Measurements from ENCODE around the gene CA14.
A peak's percentile ranks its signal among the peaks of the same experiment; 100 is the strongest.
"Not testable (repeated sequence)": the region's sequence is repeated elsewhere in the genome, so short reads cannot be mapped to it uniquely, and the experiment has no call there.

CA14 gene

GRCh38 chr1:150236614-150237100, 20.9 kb upstream of the CA14 start:
- no peak for DNase-seq

GRCh38 chr1:150237176-150237575, 20.4 kb upstream of the CA14 start:
- not testable (repeated sequence) for DNase-seq

- no peak for DNase-seq
Observed at GRCh38 chr1:150237746-150238145, 19.8 kb upstream of the CA14 start.

DNA sequence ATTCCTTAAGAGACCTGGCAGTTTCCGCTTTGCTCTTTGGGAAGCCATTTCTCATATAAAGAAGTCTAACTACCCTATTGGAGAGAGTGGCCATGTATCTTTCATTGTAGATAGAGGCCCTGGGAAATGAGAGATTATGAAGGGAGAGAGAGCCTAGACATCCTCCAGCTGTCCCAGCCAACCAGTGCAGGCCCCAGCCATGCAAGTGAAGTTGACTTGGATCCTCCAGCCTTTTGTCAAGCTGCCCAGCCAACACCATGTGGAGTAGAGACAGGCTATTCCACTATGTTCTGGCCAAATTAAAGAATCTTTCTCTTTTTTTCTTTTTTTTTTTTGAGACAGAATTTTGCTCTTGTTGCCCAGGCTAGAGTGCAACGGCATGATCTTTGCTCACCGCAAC, 14.6 kb upstream of the CA14 start:
- no peak for DNase-seq

- no peak for DNase-seq
Observed at GRCh38 chr1:150249936-150250335, 7.6 kb upstream of the CA14 start.

- DNase-seq = no peak
Observed at GRCh38 chr1:150256198-150256553, 1.4 kb upstream of the CA14 start.

DNA sequence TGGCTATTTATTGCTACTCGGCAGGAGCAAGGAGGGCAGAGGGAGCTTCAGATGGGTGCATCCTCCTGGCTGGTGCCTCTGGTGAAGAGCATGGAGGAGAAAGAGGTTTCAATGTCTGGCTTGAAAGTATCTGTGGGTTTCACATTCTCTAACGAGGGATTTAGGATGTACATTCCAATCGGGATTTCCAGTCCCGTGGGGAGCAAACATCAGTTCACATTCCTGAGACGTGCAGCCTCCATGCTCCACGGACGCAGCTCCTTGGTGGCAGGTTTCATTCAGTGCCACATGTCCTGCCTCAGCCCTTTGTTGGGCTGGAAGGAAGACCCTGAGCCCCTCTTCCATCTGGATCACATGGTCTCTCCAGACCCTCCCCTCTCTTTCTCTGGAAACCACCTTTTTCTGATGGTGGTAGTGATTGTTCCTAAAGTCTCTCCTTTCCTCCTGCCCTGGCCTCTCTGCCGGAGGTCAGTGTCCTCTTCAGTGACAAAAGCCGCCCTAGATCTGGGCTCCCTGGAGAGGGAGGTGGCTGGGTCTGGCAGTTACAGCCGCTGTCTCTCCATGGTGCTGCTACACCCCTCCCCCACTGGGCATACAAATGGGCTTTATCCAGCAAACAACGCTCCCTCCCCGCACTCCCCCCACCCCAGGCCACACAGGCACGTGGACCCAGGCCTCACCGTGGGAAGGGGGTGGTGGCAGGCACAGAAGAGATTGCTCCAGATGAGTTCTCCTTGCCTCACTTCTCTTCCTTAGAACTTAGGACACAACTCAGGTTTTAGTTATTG, 826 bp upstream of the CA14 start:
- no peak for DNase-seq

DNA sequence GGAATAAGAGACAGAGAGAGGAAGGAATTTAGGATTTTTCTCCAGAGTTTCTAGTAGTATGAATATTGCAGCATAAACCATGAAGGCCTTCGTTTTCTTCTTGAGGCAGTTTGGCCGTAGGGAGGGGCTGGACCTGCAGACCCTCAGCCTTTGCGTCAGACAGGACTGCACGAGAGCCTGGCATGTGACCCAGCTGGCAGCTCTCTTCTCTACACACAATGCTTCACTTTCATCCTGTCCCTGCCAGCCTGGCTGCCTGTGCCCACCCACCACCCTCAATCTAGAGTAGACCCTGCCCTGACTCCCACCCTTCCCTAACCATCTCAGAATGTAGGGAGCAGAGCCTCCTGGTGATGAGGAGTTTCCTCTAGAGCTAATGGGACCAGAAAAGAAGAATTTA, 1.6 kb downstream of the CA14 start:
- DNase-seq = no peak

DNA sequence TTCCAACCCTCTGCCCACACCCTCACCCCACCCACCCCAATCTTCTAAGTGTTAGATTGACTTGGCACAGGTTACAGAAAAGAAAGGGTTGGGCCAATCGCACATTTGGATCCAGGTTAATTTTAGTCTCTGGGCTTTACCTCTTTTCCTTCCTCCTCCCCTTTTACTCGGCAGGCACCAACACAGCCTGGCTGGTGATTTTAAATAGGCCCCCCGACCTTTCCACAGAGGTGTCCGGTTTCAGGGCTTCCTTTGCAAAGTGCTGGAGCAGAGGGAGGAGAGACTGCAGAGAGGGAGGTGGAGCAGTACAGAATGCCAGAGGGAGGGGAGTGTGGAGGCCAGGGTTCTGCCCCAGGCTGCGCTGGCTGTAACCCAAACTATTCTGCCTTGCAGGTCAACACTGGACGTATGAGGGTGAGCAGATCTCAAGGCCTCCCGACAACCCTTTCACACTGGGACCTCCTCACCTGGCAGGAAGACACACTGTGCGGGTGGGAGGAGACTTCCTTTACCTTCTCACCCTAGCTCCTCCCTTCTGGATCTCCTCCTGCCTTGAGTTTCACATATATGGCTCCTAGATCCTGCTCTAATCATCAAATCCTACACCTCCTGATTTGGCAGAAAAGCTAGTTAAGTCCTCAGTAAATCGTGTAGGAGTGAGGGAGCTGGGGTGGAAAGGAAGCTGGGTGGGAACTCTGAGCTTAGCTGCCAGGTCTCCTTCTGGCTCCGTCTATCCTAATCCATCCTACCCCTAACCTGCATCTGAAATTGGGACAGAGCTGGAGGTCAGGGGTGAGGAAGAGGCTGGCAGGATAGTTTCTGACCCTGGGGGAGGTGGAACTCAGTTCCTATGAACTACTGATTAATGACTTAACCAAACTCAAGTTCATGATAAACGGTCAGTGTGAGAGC, 2.4 kb downstream of the CA14 start:
- DNase-seq = peak; percentile 55

DNA sequence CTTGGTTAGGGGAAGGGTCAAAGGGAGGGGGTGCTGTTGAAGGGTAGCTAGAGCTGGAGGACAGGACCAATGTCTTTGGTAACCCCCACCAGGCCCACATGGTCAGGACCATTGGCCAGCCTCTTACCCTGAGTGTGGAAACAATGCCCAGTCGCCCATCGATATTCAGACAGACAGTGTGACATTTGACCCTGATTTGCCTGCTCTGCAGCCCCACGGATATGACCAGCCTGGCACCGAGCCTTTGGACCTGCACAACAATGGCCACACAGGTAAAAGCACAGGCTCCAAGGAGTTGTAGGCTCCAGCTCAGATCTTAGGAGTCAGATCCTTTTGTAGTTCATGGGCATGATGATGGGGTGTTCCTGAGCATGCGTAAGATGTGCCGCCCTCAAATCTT, 3.8 kb downstream of the CA14 start:
- DNase-seq = no peak

- DNase-seq = no peak
Observed at GRCh38 chr1:150262388-150263320, 5.1 kb downstream of the CA14 start.

DNA sequence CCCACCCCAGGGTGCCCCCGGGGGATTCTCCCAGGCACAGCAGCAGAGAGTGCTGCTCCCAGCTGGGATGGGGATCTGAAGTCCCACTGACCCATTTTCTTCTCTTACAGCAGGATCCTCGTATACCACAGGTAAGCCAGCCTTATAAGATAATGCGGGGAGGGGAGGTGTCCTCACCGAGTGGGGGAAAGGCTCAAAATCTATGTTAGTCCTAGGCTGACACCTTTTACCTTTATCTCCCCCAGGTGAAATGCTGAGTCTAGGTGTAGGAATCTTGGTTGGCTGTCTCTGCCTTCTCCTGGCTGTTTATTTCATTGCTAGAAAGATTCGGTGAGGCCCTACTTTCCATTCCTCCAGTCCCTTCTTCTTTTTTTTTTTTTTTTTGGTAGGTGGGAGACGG, 6.0 kb downstream of the CA14 start:
- DNase-seq = no peak

GRCh38 chr1:150267896-150268295, 10.3 kb downstream of the CA14 start:
- DNase-seq = no peak

- DNase-seq = no peak
Observed at GRCh38 chr1:150268340-150268704, 10.7 kb downstream of the CA14 start.

DNA sequence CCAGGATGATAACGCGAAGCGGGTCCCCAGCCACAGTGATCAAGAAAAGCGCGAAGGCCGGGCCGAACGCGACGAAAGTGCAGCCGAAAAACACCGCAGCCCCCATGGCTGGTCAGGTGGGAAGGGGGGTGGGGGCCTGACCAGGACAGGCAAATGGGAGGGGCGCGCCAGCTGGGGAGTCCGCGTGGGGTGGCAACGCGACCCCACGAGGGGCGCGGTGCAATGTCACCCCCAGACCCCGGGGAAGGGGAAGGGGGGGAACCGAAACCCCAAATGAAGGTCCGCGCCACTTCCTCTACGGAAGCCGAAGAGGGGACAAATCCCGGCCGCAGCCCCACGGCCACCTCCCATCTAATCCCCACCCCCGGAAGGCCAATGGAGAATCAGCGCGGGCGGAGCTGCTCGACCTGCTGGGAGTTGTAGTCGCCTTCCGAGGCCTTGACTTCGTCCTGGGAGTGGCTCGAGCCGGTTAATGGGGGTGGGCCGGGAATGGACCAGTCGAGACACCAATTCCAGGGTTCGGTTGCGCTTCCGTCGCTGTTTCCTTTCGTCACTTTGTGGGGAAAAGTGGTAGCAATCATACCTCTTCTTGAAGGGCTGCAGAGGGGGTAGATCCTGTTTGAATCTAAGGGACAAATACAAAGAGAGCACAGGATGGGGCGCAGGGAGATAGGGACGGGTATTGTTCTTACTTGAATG, 11.3 kb downstream of the CA14 start, which contains the start of gene APH1A:
APH1A (minus strand) TSS at position 312 of the 699 bp plus-strand sequence; CDS start at position 106, 206 bp downstream.
- peak; percentile 96 for DNase-seq

- no peak for DNase-seq
Observed at GRCh38 chr1:150269451-150269850, 11.9 kb downstream of the CA14 start.

DNA sequence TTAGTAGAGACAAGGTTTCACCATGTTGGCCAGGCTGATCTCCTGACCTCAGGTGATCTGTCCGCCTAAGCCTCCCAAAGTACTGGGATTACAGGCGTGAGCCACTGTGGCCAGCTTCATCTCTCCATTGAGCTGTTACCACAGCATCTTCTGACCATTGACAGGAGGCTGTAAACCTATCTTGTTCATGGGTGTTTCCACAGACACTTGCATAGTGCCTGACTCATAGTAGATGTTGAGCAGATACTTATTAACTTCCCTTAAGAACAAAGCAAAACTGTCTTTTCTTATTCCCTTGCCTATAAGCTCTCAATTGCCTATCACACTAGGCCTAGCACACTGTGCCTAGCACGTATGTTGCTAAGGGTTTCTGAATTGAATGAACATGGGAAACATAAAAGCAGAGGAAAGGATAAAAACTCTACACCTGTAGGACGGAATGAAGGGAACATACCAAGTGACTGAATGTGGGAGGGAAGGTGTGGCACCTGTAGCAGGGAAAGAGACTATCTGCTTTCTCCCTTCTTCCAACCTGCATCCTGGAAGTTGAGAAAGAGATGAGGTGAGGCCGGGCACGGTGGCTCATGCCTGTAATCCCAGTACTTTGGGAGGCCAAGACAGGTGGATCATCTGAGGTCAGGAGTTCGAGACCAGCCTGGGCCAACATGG, 13.9 kb downstream of the CA14 start:
- DNase-seq = no peak

GRCh38 chr1:150273311-150273710, 15.7 kb downstream of the CA14 start:
- no peak for DNase-seq

DNA sequence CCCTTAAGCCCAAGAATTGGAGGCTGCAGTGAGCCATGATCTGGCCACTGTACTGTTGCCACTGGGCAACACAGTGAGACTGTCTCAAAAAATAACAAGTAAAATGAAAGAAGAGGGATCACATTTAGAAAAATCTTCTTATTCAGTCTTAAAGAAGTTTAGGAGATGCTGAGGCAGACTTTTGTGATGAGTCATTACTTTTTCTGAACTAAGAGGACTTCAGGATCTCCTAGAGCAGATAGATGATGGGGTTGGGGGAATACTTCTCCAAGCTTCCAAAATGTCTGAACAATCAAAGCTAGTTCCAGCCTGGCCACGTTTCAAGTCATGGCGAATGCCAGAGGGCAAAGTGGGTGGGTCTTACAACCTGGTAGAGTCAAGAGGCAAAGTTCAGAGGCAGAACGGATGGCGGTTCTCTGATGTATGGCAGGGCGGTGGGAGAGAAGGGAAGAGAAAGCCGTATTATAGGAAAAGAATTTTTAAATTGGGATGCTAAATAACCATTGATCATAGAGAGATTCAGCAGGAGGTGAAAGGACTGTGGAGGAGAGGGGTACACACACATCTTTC, 22.6 kb downstream of the CA14 start:
- no peak for DNase-seq

- peak; percentile 49 for DNase-seq
Observed at GRCh38 chr1:150281221-150281757, 23.7 kb downstream of the CA14 start.
